SK-N-SH treated with all-trans-retinoic acid at 6 μM for 48 hours (cell line): ENCODE measurements around the gene B4GALT1.

Experiments used
- ISL1 ChIP-seq: fragments of 250-450 bp; sonication (Bioruptor Pico); IDR thresholded peaks from 2 replicates; pipeline ENCODE4 v2.1.2; 2022; ENCODE audit warnings: mild to moderate bottlenecking, moderate library complexity
- ZFP3 ChIP-seq: fragments of 250-450 bp; sonication (Bioruptor Pico); IDR thresholded peaks from 2 replicates; pipeline ENCODE4 v1.5.0; 2020; ENCODE audit warnings: mild to moderate bottlenecking, moderate library complexity
- TF ChIP-seq, protein P1 (sequence below): fragments of 250-450 bp; sonication (Bioruptor Pico); IDR thresholded peaks from 2 replicates; pipeline ENCODE4 v1.5.1; 2021; ENCODE audit warnings: mild to moderate bottlenecking, moderate library complexity

DNA sequence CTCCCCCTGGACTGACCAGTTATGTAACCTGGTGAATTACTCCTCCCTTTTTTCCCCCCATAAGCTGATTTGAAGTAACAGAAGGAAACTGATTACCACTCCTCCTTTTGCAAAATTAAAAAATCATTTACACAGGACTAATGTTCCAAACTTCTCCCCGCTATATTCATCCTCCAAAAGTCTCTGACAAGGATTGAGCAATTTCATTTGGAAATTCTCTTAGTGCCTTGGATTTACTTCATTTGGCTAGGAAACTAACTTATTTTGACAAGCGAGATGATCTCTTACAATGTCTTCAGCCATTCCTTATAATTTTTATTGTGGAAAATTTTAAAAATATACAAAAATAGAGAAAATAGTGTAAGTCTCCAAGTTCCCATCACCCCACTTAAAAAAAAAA is 15.4 kb upstream of the B4GALT1 start:
- TF ChIP-seq, protein P1, sequence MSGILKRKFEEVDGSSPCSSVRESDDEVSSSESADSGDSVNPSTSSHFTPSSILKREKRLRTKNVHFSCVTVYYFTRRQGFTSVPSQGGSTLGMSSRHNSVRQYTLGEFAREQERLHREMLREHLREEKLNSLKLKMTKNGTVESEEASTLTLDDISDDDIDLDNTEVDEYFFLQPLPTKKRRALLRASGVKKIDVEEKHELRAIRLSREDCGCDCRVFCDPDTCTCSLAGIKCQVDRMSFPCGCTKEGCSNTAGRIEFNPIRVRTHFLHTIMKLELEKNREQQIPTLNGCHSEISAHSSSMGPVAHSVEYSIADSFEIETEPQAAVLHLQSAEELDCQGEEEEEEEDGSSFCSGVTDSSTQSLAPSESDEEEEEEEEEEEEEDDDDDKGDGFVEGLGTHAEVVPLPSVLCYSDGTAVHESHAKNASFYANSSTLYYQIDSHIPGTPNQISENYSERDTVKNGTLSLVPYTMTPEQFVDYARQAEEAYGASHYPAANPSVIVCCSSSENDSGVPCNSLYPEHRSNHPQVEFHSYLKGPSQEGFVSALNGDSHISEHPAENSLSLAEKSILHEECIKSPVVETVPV (CRISPR knock-in tag), result no peak
- TF ChIP-seq ISL1 (CRISPR knock-in tag) (no peak), ZFP3 (CRISPR knock-in tag) (no peak)
